Stimulated activated CD8-positive, alpha-beta memory T cell treated with anti-CD3 and anti-CD28 coated beads, Interleukin-15, amount 100 ng/mL, for 24 hours (primary cell): ENCODE measurements around the gene KYNU.
"Not testable (repeated sequence)": the region's sequence is repeated elsewhere in the genome, so short reads cannot be mapped to it uniquely, and the experiment has no call there.

Experiments
- DNase-seq: peaks from one replicate; pipeline ENCODE4 v3.0.0-alpha.2; 2020; ENCODE audit warnings: low read depth

Gene KYNU

DNA sequence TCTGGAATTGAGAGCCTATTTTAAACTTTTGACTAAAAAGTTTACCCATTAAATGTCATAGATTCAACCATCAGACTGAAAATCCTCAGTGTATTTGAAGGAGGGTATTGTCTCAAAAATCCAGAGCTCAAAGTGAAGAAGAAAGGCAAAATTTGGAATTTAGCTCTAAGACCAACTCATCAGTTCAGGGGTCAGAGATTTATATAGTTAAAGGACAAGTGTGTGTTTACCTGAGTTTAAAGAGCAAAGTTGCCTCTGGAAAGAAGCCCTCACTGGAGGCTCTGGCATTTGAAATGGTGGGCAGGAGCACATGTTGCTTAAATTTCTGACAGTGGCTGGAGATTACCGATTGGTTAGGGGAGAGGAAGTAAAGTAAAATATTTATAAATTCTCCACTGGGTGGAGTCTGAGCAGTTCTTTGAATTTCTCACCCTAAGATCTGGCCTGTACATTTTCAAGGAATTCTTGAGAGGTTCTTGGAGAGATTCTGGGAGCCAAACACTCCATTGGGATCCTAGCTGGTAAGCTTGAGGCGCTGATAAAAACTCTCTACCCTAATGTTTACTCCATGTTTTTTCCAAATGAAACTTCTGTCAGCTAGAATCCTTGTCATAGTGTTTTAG is at the start of gene KYNU:
Gene KYNU (plus strand): TSS at position 449 of the 623 bp plus-strand sequence. CDS start 7,704 bp downstream, outside the sequence.
- no peak for DNase-seq

DNA sequence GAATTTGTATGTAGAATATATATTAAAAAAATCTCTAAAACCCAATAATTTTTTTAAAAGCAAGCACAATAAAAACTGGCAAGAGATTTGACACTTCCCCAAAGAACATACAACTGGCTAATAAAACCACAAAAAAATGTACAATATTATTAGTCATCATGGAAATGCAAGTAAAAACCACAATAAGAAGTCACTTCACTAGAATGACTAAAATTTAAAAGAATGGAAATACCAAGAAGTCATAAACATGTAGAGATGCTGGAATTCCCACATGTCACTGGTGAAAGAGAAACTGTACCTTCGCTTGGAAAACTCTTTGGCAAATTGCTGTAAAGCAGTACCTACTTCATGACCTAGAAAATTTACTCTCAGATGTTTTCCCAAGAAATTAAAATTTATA is 43.4 kb upstream of the KYNU start:
- no peak for DNase-seq

DNA sequence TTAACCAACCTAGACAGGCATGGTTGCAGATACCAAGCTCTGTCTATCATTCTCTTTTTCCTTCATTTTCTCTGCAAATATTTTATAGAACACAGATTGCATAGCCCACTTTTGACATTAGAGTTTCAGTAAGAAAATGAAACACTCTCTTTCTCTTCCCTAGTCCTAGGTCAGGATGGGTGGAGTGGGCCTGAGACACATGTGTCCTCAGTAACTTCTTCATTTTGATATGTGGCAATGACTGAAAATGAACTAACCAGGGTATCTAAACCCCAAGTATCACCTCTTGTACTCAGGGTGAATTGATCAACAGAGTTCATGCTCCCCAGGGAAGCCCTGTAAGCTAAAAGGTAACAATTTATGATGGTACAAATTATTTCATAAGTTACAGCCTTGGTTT is 37.0 kb upstream of the KYNU start:
- no peak for DNase-seq

GRCh38 chr2:142841788-142842187 is 35.7 kb upstream of the KYNU start:
- DNase-seq, result no peak

DNA sequence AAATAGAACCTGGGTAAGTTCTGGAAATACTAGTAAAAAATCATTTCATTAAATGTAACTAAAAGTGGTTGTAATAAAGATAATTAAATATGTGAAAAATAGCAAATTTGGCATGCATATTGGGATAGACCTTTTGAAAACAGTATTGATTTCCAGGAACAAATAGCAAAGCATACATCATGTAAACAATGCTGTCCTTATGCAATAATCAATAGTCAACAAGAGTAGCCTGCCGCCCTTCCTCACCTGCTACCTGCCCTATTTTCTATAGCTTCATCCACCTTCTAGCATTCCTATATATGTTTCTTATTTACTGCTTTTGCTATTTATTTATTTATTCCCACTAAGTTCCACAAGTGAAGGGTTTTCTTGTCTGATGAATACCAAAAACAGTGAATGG is 35.1 kb upstream of the KYNU start:
- DNase-seq, result no peak

DNA sequence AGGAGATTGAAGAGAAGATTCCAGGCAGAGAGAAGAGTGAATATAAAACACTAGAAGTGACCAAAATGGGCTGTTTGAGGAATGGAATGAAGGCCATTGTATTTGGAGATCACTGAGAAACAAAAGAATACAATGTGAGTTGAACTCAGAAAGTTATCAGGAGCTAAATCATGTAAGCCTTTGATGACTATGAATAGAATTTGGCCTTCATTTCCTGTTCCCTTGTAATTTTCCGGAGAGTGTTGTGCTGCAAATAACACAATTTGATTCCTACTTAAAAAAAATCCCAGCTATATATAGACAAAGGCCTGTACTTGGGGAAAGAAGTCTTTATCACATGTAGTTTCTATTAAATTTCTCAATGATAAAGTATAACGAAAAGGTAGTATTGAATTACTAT is 33.7 kb upstream of the KYNU start:
- no peak for DNase-seq

GRCh38 chr2:142848023-142848606 is 29.3 kb upstream of the KYNU start:
- DNase-seq, result no peak

- no peak for DNase-seq
Observed at GRCh38 chr2:142849820-142850219, 27.6 kb upstream of the KYNU start.

DNA sequence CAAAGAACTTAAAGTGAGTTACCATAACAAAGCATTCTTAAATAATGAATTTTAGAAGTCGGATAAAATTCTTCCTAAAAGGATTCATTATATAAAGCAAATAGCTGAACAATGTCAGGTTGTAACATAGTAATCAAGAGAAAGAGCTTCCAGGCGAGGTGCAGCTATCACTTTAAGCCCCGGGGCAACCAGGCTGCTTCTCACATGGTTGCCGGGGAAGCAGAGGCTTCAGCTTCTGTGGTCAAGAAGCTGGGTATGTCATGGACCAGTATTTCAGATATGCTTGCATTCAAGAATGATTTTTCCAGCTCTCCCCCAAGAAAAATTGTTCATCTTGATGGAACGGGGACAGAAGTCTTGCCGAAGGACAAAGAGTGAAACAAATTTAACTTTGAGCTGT is 23.6 kb upstream of the KYNU start:
- no peak for DNase-seq

DNA sequence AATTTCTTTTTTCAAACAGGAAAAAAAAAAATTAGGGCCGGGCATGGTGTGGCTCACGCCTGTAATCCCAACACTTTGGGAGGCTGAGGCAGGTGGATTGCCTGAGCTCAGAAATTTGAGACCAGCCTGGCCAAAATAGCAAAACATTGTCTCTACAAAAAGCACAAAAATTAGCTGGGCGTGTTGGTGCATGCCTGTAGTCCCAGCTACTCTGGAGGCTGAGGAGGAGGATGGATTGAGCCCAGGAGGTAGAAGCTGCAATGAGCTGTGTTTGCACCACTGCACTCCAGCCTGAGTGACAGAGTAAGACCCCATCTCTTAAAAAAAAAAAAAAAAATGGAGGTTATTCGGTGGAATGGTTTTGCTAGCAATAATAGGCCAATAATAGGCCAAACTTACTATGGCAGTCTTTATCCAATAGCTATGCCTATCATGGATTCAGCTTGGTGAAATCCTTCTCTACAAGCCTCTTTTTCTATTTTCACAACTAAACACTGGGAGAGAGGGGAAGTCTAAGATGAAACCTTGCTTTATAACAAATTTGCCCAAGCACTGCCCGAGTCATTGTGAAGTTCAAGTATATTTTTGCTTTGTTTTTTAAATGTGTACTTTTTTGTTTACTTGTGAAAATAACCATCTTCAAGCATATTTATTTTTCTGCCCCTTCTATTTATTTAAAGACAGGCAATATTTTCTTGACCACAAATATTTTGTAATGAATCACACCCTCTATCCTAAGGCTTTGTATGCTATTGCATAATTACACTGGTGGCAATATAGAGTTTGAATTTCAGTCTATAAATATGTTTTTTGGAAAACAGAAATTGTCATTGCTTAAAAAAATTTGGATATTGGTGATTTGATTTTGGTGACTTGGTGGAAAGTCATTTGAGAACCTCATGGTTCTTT is 20.0 kb upstream of the KYNU start:
- DNase-seq, result no peak

GRCh38 chr2:142858961-142859360 is 18.5 kb upstream of the KYNU start:
- no peak for DNase-seq

- DNase-seq, result no peak
Observed at GRCh38 chr2:142862299-142862698, 15.2 kb upstream of the KYNU start.

DNA sequence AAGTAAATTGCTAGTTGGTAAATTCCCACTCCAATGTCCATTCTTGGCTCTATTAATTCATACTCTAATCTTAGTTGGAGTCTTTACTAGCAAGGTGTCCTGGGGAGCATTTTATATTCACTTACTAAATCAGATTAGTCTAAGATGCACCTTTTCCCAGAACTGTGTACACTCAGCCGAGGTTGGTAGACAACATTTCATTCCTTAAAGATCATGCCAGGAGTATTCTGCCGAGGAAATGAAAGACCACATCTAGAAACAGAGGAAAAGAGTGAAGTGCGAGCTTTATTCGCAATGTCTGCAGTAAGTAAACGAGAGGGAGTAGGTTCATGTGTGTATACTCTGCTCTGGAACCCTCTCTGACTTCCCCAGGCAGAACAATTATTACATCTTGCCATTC is 14.6 kb upstream of the KYNU start:
- no peak for DNase-seq

GRCh38 chr2:142863485-142863961 is 13.9 kb upstream of the KYNU start:
- no peak for DNase-seq

DNA sequence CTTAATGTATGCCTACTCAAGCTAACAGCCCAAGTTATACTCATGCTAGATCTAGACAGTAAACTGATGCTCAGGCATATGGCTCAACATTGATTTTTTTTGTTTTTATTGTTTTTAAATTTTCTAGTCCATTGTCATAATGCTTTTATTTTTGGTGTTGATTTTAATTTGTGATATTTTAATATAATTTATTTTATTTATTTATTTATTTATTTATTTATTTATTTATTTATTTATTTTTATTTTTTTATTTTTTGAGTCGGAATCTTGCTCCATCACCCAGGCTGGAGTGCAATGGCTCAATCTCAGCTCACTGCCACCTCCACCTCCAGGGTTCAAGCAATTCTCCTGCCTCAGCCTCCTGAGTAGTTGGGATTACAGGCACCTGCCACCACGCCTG is 12.9 kb upstream of the KYNU start:
- DNase-seq, result not testable (repeated sequence)

- no peak for DNase-seq
Observed at GRCh38 chr2:142865924-142866323, 11.5 kb upstream of the KYNU start.

DNA sequence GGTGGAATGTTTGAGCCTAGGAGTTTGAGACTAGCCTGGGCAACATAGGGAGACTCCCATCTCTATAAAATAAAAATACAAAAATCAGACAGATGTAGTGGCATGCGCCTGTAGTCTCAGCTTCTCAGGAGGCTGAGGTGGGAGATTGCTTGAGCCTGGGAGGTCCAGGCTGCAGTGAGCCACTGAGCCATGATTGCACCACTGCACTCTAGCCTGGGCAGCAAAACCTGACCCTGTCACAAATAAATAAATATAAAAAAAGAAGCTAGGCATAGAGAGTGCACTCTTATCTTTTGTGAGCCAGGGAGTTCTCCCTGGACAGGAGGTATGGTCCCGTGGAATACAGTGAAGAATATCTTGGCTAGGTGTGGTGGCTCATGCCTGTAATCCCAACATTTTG is 11.0 kb upstream of the KYNU start:
- DNase-seq, result no peak

DNA sequence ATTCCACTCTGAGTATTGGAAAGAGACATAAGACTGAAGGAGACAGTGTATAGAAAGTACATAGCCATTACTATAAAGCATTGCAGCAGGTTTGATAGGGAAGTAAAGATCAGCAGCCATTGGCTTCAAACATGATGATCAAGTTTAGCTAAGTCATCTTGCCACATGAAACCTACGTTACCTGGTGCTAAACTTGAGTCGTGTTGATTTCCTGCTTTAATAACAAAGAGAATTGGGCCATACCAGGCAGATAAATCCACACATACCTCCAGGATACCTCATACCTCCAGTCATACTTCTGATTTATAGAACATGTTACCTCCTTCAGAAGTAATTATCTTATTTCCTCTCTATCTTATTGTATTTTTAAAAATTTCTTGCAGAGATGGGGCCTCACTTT is 10.3 kb upstream of the KYNU start:
- no peak for DNase-seq

- no peak for DNase-seq
Observed at GRCh38 chr2:142868229-142868762, 9.2 kb upstream of the KYNU start.

DNA sequence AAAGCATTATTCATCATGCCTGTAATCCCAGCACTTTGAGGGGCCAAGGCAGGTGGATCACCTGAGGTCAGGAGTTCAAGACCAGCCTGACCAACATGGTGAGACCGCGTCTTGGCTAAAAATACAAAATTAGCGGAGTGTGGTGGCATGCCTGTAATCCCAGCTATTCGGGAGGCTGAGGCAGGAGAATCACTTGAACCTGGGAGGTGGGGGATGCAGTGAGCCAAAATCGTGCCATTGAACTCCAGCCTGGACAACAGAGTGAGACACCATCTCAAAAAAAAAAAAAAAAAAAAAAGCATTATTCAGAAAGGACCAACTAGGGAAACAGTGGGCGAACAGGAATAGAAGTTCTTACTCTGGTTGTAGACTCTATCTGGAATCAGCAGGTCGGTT is 8.4 kb upstream of the KYNU start:
- not testable (repeated sequence) for DNase-seq

GRCh38 chr2:142869461-142870106 is 7.9 kb upstream of the KYNU start:
- no peak for DNase-seq

DNA sequence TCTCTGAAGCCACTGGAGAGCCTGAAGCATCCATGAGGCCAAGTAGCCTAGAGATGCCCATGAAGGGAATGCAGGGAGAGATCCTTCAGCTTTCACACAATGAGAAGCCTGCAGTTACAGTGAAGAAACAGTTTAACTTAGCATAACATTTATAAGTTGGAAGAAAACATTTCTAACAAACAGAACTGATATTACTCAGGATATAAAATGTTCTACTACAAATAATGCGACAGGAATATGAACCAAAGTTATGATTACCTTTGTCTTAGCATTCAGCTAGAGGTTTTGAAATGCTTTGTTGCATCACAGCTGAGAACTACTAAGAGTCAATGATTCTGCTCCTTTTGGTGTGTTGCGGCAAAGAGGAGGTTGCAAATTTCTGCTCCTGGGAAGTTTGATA is 6.9 kb upstream of the KYNU start:
- no peak for DNase-seq
